ENCODE data around the gene SLC35G4.
"Not testable (repeated sequence)": the region's sequence is repeated elsewhere in the genome, so short reads cannot be mapped to it uniquely, and the experiment has no call there.

SLC35G4 gene

DNA sequence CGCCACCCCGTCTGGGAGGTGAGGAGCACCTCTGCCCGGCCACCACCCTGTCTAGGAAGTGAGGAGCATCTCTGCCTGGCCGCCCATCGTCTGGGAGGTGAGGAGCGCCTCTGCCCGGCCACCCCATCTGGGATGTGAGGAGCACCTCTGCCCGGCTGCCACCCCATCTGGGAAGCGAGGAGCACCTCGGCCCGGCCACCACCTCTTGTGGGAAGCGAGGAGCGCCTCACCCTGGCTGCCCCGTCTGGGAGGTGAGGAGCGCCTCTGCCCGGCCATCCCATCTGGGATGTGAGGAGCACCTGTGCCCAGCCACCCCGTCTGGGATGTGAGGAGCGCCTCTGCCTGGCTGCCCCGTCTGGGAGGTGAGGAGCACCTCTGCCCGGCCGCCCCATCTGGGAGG is 4.6 kb downstream of the SLC35G4 start:
- H2BK120ac ChIP-seq (ENCODE audit: low read depth, low read length); H2BK5ac ChIP-seq (ENCODE audit: low read length); H3K4ac ChIP-seq (ENCODE audit: low read depth, low read length); H4K5ac ChIP-seq (ENCODE audit: low read length); DNase-seq; H3K79me2 ChIP-seq (ENCODE audit: control insufficient read depth, insufficient read depth, low read length); H4K8ac ChIP-seq (ENCODE audit: low read depth, low read length); H3K4me3 ChIP-seq (ENCODE audit: low read length); H2BK15ac ChIP-seq (replicated peaks; ENCODE audit: low read depth); H3K36me3 ChIP-seq (ENCODE audit: control insufficient read depth, insufficient read depth, low read length); H3K79me1 ChIP-seq (ENCODE audit: low read length); H2AK5ac ChIP-seq (ENCODE audit: low read length); H3K56ac ChIP-seq (ENCODE audit: low read length); H3K23ac ChIP-seq (ENCODE audit: low read length); H3K18ac ChIP-seq (ENCODE audit: low read length); H3K4me1 ChIP-seq (ENCODE audit: control insufficient read depth, low read depth, low read length); H3K4me2 ChIP-seq (ENCODE audit: low read length); H3K27me3 ChIP-seq (ENCODE audit: insufficient read depth, low read length, poor library complexity); H3K27ac ChIP-seq (ENCODE audit: low read depth, low read length); H3K9ac ChIP-seq (ENCODE audit: low read length): not testable (repeated sequence)
- WGBS (ENCODE audit: extremely low coverage, insufficient coverage, low lambda C conversion rate) = no CpG with 5 or more reads among the region's 21 CpGs

DNA sequence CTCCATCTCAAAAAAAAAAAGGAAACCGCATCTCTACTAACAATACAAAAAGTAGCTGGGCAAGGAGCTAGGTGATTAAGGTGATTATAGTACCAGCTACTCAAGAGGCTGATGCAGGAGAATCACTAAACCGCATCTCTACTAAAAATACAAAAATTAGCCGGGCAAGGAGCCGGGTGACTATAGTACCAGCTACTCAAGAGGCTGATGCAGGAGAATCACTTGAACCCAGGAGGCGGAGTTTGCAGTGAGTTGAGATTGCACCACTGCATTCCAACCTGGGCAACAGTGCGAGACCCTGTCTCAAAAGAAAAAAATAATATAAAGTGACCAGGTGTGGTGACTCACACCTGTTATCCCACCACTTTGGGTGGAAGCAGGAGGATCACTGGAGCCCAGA is 5.6 kb downstream of the SLC35G4 start:
- not testable (repeated sequence) for H3K4ac ChIP-seq (ENCODE audit: low read depth, low read length); H4K8ac ChIP-seq (ENCODE audit: low read depth, low read length); H3K4me3 ChIP-seq (ENCODE audit: low read length); DNase-seq; H3K4me2 ChIP-seq (ENCODE audit: low read length); H2BK15ac ChIP-seq (replicated peaks; ENCODE audit: low read depth); H3K56ac ChIP-seq (ENCODE audit: low read length); H3K36me3 ChIP-seq (ENCODE audit: control insufficient read depth, insufficient read depth, low read length); H3K18ac ChIP-seq (ENCODE audit: low read length); H2BK120ac ChIP-seq (ENCODE audit: low read depth, low read length); H3K23ac ChIP-seq (ENCODE audit: low read length); H2AK5ac ChIP-seq (ENCODE audit: low read length); H3K9ac ChIP-seq (ENCODE audit: low read length); H3K4me1 ChIP-seq (ENCODE audit: control insufficient read depth, low read depth, low read length); H2BK5ac ChIP-seq (ENCODE audit: low read length); H3K79me2 ChIP-seq (ENCODE audit: control insufficient read depth, insufficient read depth, low read length); H4K5ac ChIP-seq (ENCODE audit: low read length); H3K27me3 ChIP-seq (ENCODE audit: insufficient read depth, low read length, poor library complexity); H3K79me1 ChIP-seq (ENCODE audit: low read length); H3K27ac ChIP-seq (ENCODE audit: low read depth, low read length)
- no CpG with 5 or more reads among the region's 6 CpGs for WGBS (ENCODE audit: extremely low coverage, insufficient coverage, low lambda C conversion rate)

- not testable (repeated sequence) for H3K18ac ChIP-seq (ENCODE audit: low read length); H3K23ac ChIP-seq (ENCODE audit: low read length); H2AK5ac ChIP-seq (ENCODE audit: low read length); H3K27ac ChIP-seq (ENCODE audit: low read depth, low read length); H3K56ac ChIP-seq (ENCODE audit: low read length); H4K5ac ChIP-seq (ENCODE audit: low read length); H2BK15ac ChIP-seq (replicated peaks; ENCODE audit: low read depth); H3K4me3 ChIP-seq (ENCODE audit: low read length); H3K4me1 ChIP-seq (ENCODE audit: control insufficient read depth, low read depth, low read length); H3K79me2 ChIP-seq (ENCODE audit: control insufficient read depth, insufficient read depth, low read length); H2BK120ac ChIP-seq (ENCODE audit: low read depth, low read length); H3K27me3 ChIP-seq (ENCODE audit: insufficient read depth, low read length, poor library complexity); H3K36me3 ChIP-seq (ENCODE audit: control insufficient read depth, insufficient read depth, low read length); DNase-seq; H3K4me2 ChIP-seq (ENCODE audit: low read length); H3K79me1 ChIP-seq (ENCODE audit: low read length); H3K9ac ChIP-seq (ENCODE audit: low read length); H3K4ac ChIP-seq (ENCODE audit: low read depth, low read length); H2BK5ac ChIP-seq (ENCODE audit: low read length); H4K8ac ChIP-seq (ENCODE audit: low read depth, low read length)
- WGBS (ENCODE audit: extremely low coverage, insufficient coverage, low lambda C conversion rate) = no CpG with 5 or more reads among the region's 23 CpGs
Measured at GRCh38 chr18:11647310-11647709, 37.9 kb downstream of the SLC35G4 start.

- not testable (repeated sequence) for H3K27me3 ChIP-seq (ENCODE audit: insufficient read depth, low read length, poor library complexity); H3K4me2 ChIP-seq (ENCODE audit: low read length); H3K18ac ChIP-seq (ENCODE audit: low read length); H3K79me2 ChIP-seq (ENCODE audit: control insufficient read depth, insufficient read depth, low read length); H2BK120ac ChIP-seq (ENCODE audit: low read depth, low read length); H4K8ac ChIP-seq (ENCODE audit: low read depth, low read length); H2BK5ac ChIP-seq (ENCODE audit: low read length); H3K36me3 ChIP-seq (ENCODE audit: control insufficient read depth, insufficient read depth, low read length); H3K9ac ChIP-seq (ENCODE audit: low read length); H2BK15ac ChIP-seq (replicated peaks; ENCODE audit: low read depth); H3K23ac ChIP-seq (ENCODE audit: low read length); H3K4me1 ChIP-seq (ENCODE audit: control insufficient read depth, low read depth, low read length); H3K56ac ChIP-seq (ENCODE audit: low read length); H3K79me1 ChIP-seq (ENCODE audit: low read length); H2AK5ac ChIP-seq (ENCODE audit: low read length); H4K5ac ChIP-seq (ENCODE audit: low read length); DNase-seq; H3K27ac ChIP-seq (ENCODE audit: low read depth, low read length); H3K4ac ChIP-seq (ENCODE audit: low read depth, low read length); H3K4me3 ChIP-seq (ENCODE audit: low read length)
- WGBS (ENCODE audit: extremely low coverage, insufficient coverage, low lambda C conversion rate) = no CpG with 5 or more reads among the region's 26 CpGs
Measured at GRCh38 chr18:11647804-11648203, 38.4 kb downstream of the SLC35G4 start.

GRCh38 chr18:11649839-11650238 is 40.4 kb downstream of the SLC35G4 start:
- Histone ChIP-seq H4K5ac (ENCODE audit: low read length) (no peak overlapping the region), H3K79me2 (ENCODE audit: control insufficient read depth, insufficient read depth, low read length) (no peaks in the 10 kb centered on the region), H2BK5ac (ENCODE audit: low read length) (no peak overlapping the region), H3K36me3 (ENCODE audit: control insufficient read depth, insufficient read depth, low read length) (no peaks in the 10 kb centered on the region), H3K4ac (ENCODE audit: low read depth, low read length) (no peak overlapping the region), H4K8ac (ENCODE audit: low read depth, low read length) (no peak overlapping the region), H3K4me1 (ENCODE audit: control insufficient read depth, low read depth, low read length) (no peaks in the 10 kb centered on the region), H3K18ac (ENCODE audit: low read length) (no peak overlapping the region), H3K79me1 (ENCODE audit: low read length) (no peaks in the 10 kb centered on the region), H3K4me3 (ENCODE audit: low read length) (no peak overlapping the region), H2BK15ac (replicated peaks; ENCODE audit: low read depth) (no peak overlapping the region), H2AK5ac (ENCODE audit: low read length) (no peak overlapping the region), H3K27me3 (ENCODE audit: insufficient read depth, low read length, poor library complexity) (no peaks in the 10 kb centered on the region), H3K23ac (ENCODE audit: low read length) (no peak overlapping the region), H3K27ac (ENCODE audit: low read depth, low read length) (no peak overlapping the region), H3K56ac (ENCODE audit: low read length) (no peak overlapping the region), H3K4me2 (ENCODE audit: low read length) (no peak overlapping the region), H3K9ac (ENCODE audit: low read length) (no peak overlapping the region), H2BK120ac (ENCODE audit: low read depth, low read length) (no peak overlapping the region)
- no peak for DNase-seq
- WGBS (ENCODE audit: extremely low coverage, insufficient coverage, low lambda C conversion rate) = no CpG with 5 or more reads among the region's 4 CpGs

- no peak overlapping the region for H2BK15ac ChIP-seq (replicated peaks; ENCODE audit: low read depth)
- H3K4me1 ChIP-seq (ENCODE audit: control insufficient read depth, low read depth, low read length) = no peaks in the 10 kb centered on the region
Measured at GRCh38 chr18:11651899-11652298, 42.5 kb downstream of the SLC35G4 start.

More at GRCh38 chr18:11651899-11652298, 42.5 kb downstream of the SLC35G4 start:
- H3K27me3 ChIP-seq (ENCODE audit: insufficient read depth, low read length, poor library complexity) = no peaks in the 10 kb centered on the region
- no peak overlapping the region for H3K18ac ChIP-seq (ENCODE audit: low read length)
- no peak overlapping the region for H4K8ac ChIP-seq (ENCODE audit: low read depth, low read length)
- H3K4me2 ChIP-seq (ENCODE audit: low read length) = no peak overlapping the region
- H4K5ac ChIP-seq (ENCODE audit: low read length) = no peak overlapping the region
- DNase-seq = no peak
- H3K36me3 ChIP-seq (ENCODE audit: control insufficient read depth, insufficient read depth, low read length) = no peaks in the 10 kb centered on the region
- no peak overlapping the region for H2BK5ac ChIP-seq (ENCODE audit: low read length)
- no CpG with 5 or more reads among the region's 3 CpGs for WGBS (ENCODE audit: extremely low coverage, insufficient coverage, low lambda C conversion rate)
- H3K79me1 ChIP-seq (ENCODE audit: low read length) = no peaks in the 10 kb centered on the region
- no peak overlapping the region for H3K56ac ChIP-seq (ENCODE audit: low read length)
- no peak overlapping the region for H3K4me3 ChIP-seq (ENCODE audit: low read length)
- H3K23ac ChIP-seq (ENCODE audit: low read length) = no peak overlapping the region
- no peaks in the 10 kb centered on the region for H3K79me2 ChIP-seq (ENCODE audit: control insufficient read depth, insufficient read depth, low read length)
- no peak overlapping the region for H3K9ac ChIP-seq (ENCODE audit: low read length)
- no peak overlapping the region for H3K4ac ChIP-seq (ENCODE audit: low read depth, low read length)
- no peak overlapping the region for H2BK120ac ChIP-seq (ENCODE audit: low read depth, low read length)
- no peak overlapping the region for H3K27ac ChIP-seq (ENCODE audit: low read depth, low read length)
- no peak overlapping the region for H2AK5ac ChIP-seq (ENCODE audit: low read length)
